K562 (cell line): Measurements from ENCODE around the gene FOXP3. TPM values are rescaled to one million over a fixed set of nuclear protein-coding genes. Genes with fewer than 3 reads are reported as not detected.

Experiments used
- CBX1 ChIP-seq: sonication (generic); IDR thresholded peaks from 2 replicates; pipeline ENCODE4 v1.6.1; 2016; ENCODE audit warnings: antibody characterized with exemption, low read depth, mild to moderate bottlenecking
- CTCFL ChIP-seq: IDR thresholded peaks from 2 replicates; pipeline ENCODE4 v1.6.1; 2011; ENCODE audit warnings: borderline replicate concordance, low read depth, mild to moderate bottlenecking, moderate library complexity, low read length; ENCODE audit not compliant: insufficient read depth, poor library complexity, severe bottlenecking
- CXXC5 ChIP-seq: fragments of 250-450 bp; sonication (Bioruptor Pico); IDR thresholded peaks from 2 replicates; pipeline ENCODE4 v1.8.0; 2022; ENCODE audit warnings: inconsistent platforms, mild to moderate bottlenecking, moderate library complexity
- FOSL1 ChIP-seq: fragments of 200-800 bp; sonication (Bioruptor generic); conservative IDR thresholded peaks from 2 replicates; pipeline ENCODE4 v1.6.1; 2016; ENCODE audit warnings: missing genetic modification characterization, missing compliant biosample characterization
- GABPB1 ChIP-seq: sonication (generic); formaldehyde crosslinking; IDR thresholded peaks from 2 replicates; pipeline ENCODE4 v1.8.0; 2022; ENCODE audit warnings: mild to moderate bottlenecking, missing genetic modification reagents
- IFI16 ChIP-seq: fragments of 250-450 bp; sonication (Bioruptor Pico); IDR thresholded peaks from 2 replicates; pipeline ENCODE4 v2.1.2; 2022; ENCODE audit warnings: mild to moderate bottlenecking, inconsistent platforms
- L3MBTL2 ChIP-seq: fragments of 450-650 bp; IDR thresholded peaks from 2 replicates; pipeline ENCODE4 v1.6.1; 2016; ENCODE audit warnings: mild to moderate bottlenecking, moderate library complexity
- MAZ ChIP-seq, 2 experiments: fragments of 450-650 bp in 1 of 2; sonication (generic) in 1 of 2; formaldehyde crosslinking; IDR thresholded peaks in 1 of 2; conservative IDR thresholded peaks in 1 of 2; 2 replicates each; pipeline versions ENCODE4 v1.4.0 to v1.5.0; 2020; ENCODE audit warnings: mild to moderate bottlenecking in 1 of 2, missing genetic modification reagents in 1 of 2
- MYNN ChIP-seq, 2 experiments: sonication (generic); formaldehyde crosslinking in 1 of 2; IDR thresholded peaks; 2 replicates each; pipeline versions ENCODE4 v1.5.0 to v1.6.1; 2016 to 2020; ENCODE audit warnings: antibody characterized with exemption in 1 of 2, missing genetic modification reagents in 1 of 2
- NR4A1 ChIP-seq, 2 experiments: fragments of 250-450 bp in 1 of 2; fragments of 450-650 bp in 1 of 2; sonication (Bioruptor Pico) in 1 of 2; IDR thresholded peaks; 2 replicates each; pipeline versions ENCODE4 v1.4.0 to v1.6.1; 2016 to 2020; ENCODE audit warnings: mild to moderate bottlenecking in 2 of 2, missing compliant biosample characterization in 1 of 2, missing genetic modification characterization in 1 of 2, moderate library complexity in 1 of 2
- PCBP2 ChIP-seq: fragments of 200-400 bp; formaldehyde crosslinking; IDR thresholded peaks from 2 replicates; pipeline ENCODE4 v1.6.1; 2018; ENCODE audit warnings: low read length, low read depth, mild to moderate bottlenecking, moderate library complexity; ENCODE audit not compliant: poor library complexity, severe bottlenecking
- POLR2AphosphoS2 ChIP-seq: IDR thresholded peaks from 2 replicates; pipeline ENCODE4 v1.6.1; 2012; ENCODE audit warnings: low read length, improper control_type of control experiment
- POLR2H ChIP-seq: IDR thresholded peaks from 2 replicates; pipeline ENCODE4 v1.6.1; 2016; ENCODE audit warnings: missing genetic modification characterization, low read depth, mild to moderate bottlenecking, control low read depth, missing compliant biosample characterization, moderate library complexity
- PTRF ChIP-seq: fragments of 450-650 bp; IDR thresholded peaks from 2 replicates; pipeline ENCODE4 v1.6.1; 2016; ENCODE audit warnings: mild to moderate bottlenecking, missing genetic modification characterization, missing compliant biosample characterization
- PURB ChIP-seq: sonication (generic); formaldehyde crosslinking; IDR thresholded peaks from 2 replicates; pipeline ENCODE4 v1.9.0; 2021; ENCODE audit warnings: low read depth, mild to moderate bottlenecking, missing genetic modification reagents
- RCOR1 ChIP-seq, 2 experiments: IDR thresholded peaks; 2 replicates each; pipeline ENCODE4 v1.6.1; 2012; ENCODE audit warnings: low read depth in 2 of 2, low read length in 2 of 2, borderline replicate concordance in 1 of 2, improper control_type of control experiment in 1 of 2
- SMAD1 ChIP-seq: fragments of 150-350 bp; IDR thresholded peaks from 2 replicates; pipeline ENCODE4 v1.6.1; 2014; ENCODE audit warnings: low read length, low read depth; ENCODE audit not compliant: partially characterized antibody
- SMAD2 ChIP-seq: fragments of 150-350 bp; IDR thresholded peaks from 2 replicates; pipeline ENCODE4 v1.6.1; 2014; ENCODE audit warnings: low read depth, mild to moderate bottlenecking, low read length
- SPI1 ChIP-seq: IDR thresholded peaks from 2 replicates; pipeline ENCODE4 v1.6.1; 2011; ENCODE audit warnings: low read depth, low read length, control low read depth, borderline replicate concordance
- SRSF1 ChIP-seq: fragments of 200-400 bp; formaldehyde crosslinking; IDR thresholded peaks from 2 replicates; pipeline ENCODE4 v1.6.1; 2017; ENCODE audit warnings: mild to moderate bottlenecking, low read depth, low read length, moderate library complexity
- YY1 ChIP-seq, 3 experiments: IDR thresholded peaks; 2 replicates each; pipeline ENCODE4 v1.6.1; 2011; ENCODE audit warnings: low read length in 2 of 3, mild to moderate bottlenecking in 2 of 3, moderate library complexity in 2 of 3, borderline replicate concordance in 1 of 3, control low read depth in 1 of 3, low read depth in 1 of 3; ENCODE audit not compliant: insufficient read depth in 3 of 3, insufficient replicate concordance in 2 of 3, control insufficient read depth in 1 of 3, insufficient read length in 1 of 3; ENCODE audit errors: extremely low read depth in 1 of 3
- ZBTB8A ChIP-seq: fragments of 450-650 bp; IDR thresholded peaks from 2 replicates; pipeline ENCODE4 v1.6.1; 2018; ENCODE audit warnings: mild to moderate bottlenecking, moderate library complexity; ENCODE audit not compliant: partially characterized antibody
- ZNF445 ChIP-seq: fragments of 250-450 bp; sonication (Bioruptor Pico); IDR thresholded peaks from 2 replicates; pipeline ENCODE4 v1.4.0; 2020; ENCODE audit warnings: low read depth, mild to moderate bottlenecking, moderate library complexity
- ZNF696 ChIP-seq: fragments of 250-450 bp; sonication (Bioruptor Pico); conservative IDR thresholded peaks from 2 replicates; pipeline ENCODE4 v1.4.0; 2020; ENCODE audit warnings: mild to moderate bottlenecking, moderate library complexity
- polyA plus RNA-seq, 8 experiments: library from polyadenylated mRNA; depleted of rRNA in 4 of 8; stranded (reverse) in 5 of 8; unstranded in 3 of 8; fragments of >200 nt; fragmentation: Nextera tagmentation in 2 of 8; fragmentation: Illumina TruSeq in 1 of 8; extraction: Ambion mirVana in 2 of 8; extraction: Trizol in 1 of 8; gene quantifications; 2 replicates each; pipeline versions ENCODE4 v1.2.1 to v1.2.3, GENCODE V29; 2011 to 2014; ENCODE audit warnings: inconsistent platforms in 1 of 8, missing spikeins in 1 of 8
- total RNA-seq, 7 experiments: library from RNA; depleted of rRNA in 6 of 7; stranded (reverse); fragments of >200 nt in 6 of 7; fragmentation: Illumina TruSeq in 2 of 7; extraction: Trizol in 2 of 7; gene quantifications; 2 replicates each; pipeline versions ENCODE4 v1.2.1 to v1.2.3, GENCODE V29; 2011 to 2021; ENCODE audit warnings: low replicate concordance in 1 of 7
- TF ChIP-seq, protein P1 (sequence below): sonication (generic); formaldehyde crosslinking; IDR thresholded peaks from 2 replicates; pipeline ENCODE4 v1.8.1; 2023; ENCODE audit warnings: mild to moderate bottlenecking, missing genetic modification reagents

The FOXP3 gene
- total and polyA plus RNA-seq, 9 of the 15 experiments (the other 6 are each of a cell fraction or from before 2014, with no cell fraction given) = 0.04 to 0.24 (median 0.07) TPM; not detected in 4

DNA sequence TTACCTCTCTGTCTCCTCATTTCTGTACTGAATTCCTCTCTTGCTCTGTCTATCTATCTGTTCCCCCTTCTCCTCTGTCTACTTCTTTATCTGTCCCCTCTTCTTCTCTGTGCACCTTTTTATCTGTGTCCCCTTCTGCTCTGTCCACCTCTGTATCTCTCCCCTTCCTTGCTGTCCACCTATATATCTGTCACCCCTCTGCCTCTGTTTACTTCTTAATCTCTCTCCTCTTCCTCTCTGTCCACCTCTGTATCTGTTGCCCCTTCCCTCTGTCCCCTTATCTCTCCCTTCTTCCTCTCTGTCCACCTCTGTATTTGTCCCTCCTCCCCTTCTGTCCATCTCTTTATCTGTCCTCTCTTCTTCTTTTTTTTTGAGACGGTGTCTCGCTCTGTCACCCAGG, 20.3 kb downstream of the FOXP3 start (continued):
- no peak for TF ChIP-seq YY1 (IDR thresholded peaks at IDR 0.05; ENCODE audit: borderline replicate concordance in 1 of 3, control insufficient read depth in 1 of 3, extremely low read depth in 1 of 3, insufficient read depth in 3 of 3, insufficient read length in 1 of 3, insufficient replicate concordance in 2 of 3, low read depth in 1 of 3, low read length in 2 of 3)
- TF ChIP-seq IFI16 (CRISPR knock-in tag) = no peak
- no peak for TF ChIP-seq SMAD1
- TF ChIP-seq CXXC5 (CRISPR knock-in tag) = peak; percentile 17
- no peak for TF ChIP-seq SMAD2
- TF ChIP-seq FOSL1 (tag) = no peak
- TF ChIP-seq SPI1 = no peak; the same call in 1 of the 2 replicates
- TF ChIP-seq GABPB1 (CRISPR knock-in tag) = no peak
- TF ChIP-seq POLR2H (tag) = no peak
- TF ChIP-seq RCOR1 (IDR thresholded peaks at IDR 0.05; ENCODE audit: borderline replicate concordance in 1 of 2, low read depth in 2 of 2, low read length in 2 of 2) = peak in 1 of 2 experiments; percentile 50; a peak in 1 of 4 replicates
- TF ChIP-seq, protein P1, sequence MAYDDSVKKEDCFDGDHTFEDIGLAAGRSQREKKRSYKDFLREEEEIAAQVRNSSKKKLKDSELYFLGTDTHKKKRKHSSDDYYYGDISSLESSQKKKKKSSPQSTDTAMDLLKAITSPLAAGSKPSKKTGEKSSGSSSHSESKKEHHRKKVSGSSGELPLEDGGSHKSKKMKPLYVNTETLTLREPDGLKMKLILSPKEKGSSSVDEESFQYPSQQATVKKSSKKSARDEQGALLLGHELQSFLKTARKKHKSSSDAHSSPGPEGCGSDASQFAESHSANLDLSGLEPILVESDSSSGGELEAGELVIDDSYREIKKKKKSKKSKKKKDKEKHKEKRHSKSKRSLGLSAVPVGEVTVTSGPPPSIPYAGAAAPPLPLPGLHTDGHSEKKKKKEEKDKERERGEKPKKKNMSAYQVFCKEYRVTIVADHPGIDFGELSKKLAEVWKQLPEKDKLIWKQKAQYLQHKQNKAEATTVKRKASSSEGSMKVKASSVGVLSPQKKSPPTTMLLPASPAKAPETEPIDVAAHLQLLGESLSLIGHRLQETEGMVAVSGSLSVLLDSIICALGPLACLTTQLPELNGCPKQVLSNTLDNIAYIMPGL (CRISPR knock-in tag) = no peak
- TF ChIP-seq SRSF1 = no peak
- TF ChIP-seq PCBP2 = no peak
- no peak for TF ChIP-seq MAZ (CRISPR knock-in tag; conservative IDR thresholded peaks at IDR 0.05 in 1 of 2, IDR thresholded peaks at IDR 0.05 in 1 of 2)
- TF ChIP-seq ZNF696 (CRISPR knock-in tag) = no peak
- TF ChIP-seq PTRF (tag) = no peak
- no peak for TF ChIP-seq L3MBTL2
- TF ChIP-seq PURB = no peak
- TF ChIP-seq MYNN (IDR thresholded peaks at IDR 0.05) = no peak
- TF ChIP-seq MYNN (CRISPR knock-in tag; IDR thresholded peaks at IDR 0.05) = no peak
- TF ChIP-seq ZBTB8A = no peak
- no peak for TF ChIP-seq POLR2AphosphoS2
- no peak for TF ChIP-seq CBX1
- no peak for TF ChIP-seq CTCFL
- TF ChIP-seq NR4A1 (CRISPR knock-in tag; IDR thresholded peaks at IDR 0.05) = no peak
- TF ChIP-seq NR4A1 (tag; IDR thresholded peaks at IDR 0.05) = peak; percentile 38; the same call in 1 of the 2 replicates
- TF ChIP-seq ZNF445 (CRISPR knock-in tag) = no peak
